HK-2 (cell line): ENCODE measurements around the gene CYP4F22.
"Not testable (repeated sequence)": the region's sequence is repeated elsewhere in the genome, so short reads cannot be mapped to it uniquely, and the experiment has no call there.

Experiments
- DNase-seq: peaks from one replicate; pipeline ENCODE4 v3.0.0-alpha.2; 2018; ENCODE audit not compliant: unreplicated experiment

CYP4F22 gene

DNA sequence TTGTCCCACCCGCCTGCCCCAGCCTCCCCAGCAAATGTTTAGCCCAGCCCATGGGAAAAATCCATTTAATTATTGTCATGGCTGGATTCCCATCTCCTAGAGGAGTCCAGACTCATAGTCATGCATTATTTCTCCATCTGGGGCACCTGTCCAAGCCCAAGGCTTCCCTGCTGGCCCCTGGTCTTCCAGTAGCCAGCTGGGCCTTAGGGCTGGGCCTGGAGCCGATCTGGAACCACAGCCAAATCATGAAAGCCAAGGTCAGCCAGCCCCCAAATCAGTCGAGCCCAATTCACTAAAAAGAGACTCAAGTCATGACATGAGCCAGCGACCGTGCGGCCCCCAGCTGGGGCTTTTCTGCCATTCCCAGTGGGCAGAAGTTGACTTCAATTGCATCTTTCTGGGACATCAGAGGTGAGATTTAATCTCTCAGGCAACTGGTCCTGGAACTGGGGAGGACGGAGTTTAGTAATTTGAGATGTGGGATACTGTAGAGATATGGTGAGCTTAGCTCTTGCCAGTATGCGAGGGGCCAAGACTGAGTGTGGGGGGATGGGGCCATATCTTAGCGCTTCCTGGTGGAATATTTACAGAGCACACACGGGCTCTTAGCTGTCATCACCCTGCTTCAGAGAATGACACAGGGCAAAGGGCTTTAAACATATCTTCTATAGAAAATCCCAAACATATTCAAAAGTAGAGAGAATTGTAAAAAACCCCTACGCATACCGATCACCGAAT is 19.7 kb upstream of the CYP4F22 start:
- no peak for DNase-seq

DNA sequence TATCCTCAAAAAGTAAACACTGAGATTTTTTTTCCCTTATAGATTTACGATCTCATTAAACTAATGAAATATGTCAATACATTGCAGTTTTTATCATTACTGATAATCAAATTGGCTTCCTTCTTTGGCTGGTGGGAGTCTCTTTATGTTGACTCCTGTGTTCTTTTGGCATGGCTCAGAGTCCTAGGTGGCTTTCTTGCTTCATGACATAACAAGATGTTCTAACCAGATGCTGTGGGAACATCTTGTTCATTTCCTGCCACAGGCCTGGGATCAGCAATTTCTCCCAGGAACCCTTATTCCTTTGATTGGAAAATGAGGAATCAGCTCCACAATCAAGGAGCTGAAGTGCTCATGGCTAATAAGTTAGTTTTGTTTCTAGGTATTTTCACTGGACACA is 13.2 kb upstream of the CYP4F22 start:
- no peak for DNase-seq

DNA sequence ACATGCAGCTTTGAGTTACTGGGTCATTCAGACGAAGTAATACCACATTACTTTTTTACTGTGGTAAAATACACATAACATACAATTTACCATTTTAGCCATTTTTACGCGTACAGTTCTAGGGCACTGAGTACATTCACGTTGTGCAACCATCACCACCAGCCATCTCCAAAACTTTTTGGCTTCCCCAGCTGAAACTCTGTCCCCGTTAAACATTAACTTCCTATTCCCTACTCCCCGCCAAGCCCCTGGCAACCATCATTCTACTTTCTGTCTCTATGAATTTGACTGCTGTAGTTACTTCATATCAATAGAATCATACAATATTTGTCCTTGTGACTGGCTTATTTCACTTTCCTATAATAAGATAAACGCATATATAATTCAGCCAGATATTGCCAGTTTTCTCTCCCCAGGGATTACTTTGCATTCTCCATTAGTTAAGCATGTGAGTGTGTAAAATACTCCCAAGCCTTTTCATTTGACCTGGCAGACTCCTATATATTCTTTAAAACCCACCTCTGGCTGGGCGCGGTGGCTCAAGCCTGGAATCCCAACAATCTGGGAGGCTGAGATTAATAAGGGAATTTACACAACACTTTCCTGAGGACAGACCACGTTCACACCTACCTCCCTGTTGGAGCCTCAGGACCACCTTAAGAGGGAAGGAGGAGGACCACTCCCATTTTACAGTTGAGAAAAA is 10.0 kb upstream of the CYP4F22 start:
- no peak for DNase-seq

DNA sequence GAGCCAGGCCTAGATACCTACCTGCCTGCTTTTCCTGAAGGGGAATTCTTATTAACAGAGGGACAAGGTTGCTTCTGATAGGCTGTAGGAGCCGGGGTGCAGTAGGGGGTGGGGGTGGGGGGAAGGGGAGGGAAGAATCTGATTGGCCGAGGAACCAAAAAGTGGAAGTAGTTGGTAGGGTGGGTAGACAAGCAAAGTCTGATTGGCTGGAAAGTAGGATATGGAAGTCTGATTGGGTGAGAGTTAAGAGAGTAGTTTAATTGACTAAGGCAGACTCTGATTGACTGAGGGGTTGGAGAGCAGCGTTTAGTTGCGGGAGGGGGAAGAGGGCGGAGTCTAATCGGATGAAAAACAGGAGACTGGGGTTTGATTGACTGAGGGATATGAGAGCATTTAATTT is 9.4 kb upstream of the CYP4F22 start:
- no peak for DNase-seq

DNA sequence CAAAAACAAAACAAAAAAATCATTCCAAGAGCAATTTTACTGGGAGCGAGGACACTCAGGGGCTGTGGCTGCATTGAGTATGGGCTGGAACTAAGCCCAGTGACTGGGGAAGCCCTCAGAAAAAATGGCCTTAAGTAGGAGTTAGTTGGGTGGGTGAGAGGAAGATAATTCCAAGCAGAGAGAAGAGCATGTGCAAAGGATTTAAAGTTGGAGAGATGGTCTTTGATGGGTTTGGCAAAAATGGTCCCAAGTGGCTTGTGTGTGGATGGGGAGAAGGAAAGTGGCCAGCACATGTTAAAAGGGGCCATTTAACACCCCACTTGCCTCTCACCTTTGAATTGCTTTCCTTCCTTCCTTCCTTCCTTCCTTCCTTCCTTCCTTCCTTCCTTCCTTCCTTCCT is 6.7 kb upstream of the CYP4F22 start:
- no peak for DNase-seq

DNA sequence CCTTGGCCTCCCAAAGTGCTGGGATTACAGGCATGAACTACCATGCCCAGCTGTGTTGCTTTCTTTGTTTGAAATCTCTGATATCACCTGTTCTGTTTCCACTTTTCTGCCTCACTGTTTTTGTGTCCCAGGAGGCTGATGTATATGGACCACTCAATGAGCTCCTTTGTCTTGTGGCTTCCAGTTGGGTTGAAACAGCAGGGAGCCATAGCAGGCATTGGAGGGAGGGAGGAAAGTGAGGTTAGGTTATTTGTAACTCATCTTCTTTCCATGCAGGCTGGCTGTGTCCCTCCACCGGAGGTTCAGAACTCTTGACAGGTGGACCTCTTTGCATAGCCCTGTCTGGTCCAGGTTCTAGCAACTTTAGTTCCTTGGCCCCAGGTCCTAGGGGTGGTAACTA is 6.1 kb upstream of the CYP4F22 start:
- no peak for DNase-seq

DNA sequence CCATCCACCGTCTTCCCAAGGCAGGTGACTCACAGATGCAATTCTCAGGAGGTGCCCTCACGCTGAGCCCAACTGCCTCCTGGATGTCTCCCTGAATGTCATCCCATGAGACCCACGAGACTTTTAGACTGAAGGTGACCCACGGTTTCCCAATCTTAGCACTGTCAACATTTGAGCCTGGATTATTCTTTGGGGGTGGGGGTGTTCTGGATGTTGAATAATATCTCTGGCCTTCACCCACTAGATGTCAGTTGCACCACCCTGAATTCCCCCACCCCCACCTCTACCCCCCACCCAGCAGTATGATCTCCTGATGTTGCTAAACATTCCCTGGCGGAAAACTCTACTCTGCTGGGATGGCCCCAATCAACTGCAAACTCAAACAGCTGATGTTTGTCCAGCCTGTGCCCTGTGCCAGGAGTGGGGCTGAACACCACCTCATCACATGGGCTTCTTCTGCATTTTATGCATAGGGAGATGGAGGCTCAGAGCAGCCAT is 2.2 kb upstream of the CYP4F22 start:
- DNase-seq: no peak

DNA sequence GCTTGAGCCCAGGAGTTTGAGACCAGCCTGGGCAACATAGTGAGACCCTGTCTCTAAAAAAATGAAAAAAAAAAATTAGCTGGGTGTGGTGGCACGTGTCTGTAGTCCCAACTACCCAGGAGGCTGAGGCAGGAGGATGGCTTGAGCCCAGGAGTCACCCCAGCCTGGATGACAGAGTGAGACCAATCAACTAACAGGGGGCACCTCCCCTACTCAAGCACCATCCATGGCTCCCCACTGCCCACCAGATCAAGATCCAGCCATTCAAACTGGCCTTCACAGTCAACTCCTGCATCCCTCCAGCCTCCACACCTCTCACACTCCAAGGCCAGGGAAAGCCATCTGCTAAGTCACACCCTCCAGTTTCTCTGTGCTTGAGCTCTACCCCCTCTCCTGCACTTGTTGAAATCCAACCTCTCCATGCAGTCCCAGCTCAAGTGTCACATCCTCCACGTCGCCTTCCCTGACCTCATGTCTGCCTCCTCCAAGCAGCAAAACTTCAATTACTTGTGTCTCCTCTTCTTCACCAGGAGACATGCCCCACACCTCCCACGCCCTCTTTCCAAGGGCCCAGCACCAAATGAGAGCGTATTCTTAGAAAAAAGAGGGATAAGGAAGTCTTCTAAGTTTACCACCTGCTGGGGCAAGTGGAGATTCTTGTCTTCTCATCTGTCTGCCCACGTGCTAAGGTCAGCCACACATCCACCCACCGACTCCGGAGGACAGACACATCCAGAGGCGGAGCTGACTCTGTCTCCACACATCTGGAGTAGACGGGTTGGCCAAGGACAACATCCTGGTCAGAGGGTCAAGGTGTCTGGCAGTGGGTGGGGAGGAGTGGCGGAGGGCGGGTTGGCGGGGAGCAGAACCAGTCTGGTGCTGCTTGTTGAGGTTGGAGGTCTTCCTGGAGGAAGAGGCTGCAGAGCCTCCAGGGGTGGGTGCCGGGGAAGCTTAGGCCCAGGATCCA is 974 bp upstream of the CYP4F22 start:
- no peak for DNase-seq

DNA sequence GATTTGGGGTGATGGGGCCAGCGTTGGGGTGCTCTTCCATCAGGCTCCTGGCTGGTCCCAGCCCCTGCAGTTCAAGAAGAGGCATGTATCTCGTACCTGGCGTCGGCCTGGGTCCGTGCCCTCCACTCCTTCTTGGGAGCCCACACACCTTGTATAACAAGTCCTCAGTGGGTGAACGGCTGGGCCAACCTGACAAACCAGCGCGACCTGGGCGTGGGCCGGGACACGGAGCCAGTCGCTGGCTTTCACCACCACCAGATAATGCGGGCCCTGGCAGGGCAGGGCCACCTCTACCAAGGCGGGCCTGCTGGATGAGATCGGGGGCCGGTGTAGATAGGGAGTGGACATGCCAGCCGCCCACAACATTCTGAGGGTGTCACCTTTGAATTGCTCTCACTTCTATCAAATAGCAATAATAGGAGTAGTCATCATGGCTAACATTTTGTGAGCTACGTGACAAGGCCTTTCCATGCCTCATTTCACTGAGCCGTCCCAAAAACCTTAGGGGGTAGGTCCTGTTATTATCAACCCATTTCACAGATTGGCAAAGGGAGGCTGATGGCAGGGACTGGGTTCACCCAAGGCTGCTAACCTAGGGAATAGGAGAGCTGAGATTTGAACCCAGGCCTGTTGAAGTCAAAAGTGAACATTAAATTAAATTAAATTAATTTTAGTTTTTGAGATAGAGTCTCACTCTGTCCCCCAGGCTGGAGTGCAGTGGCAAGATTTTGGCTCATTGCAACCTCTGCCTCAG is 3.5 kb downstream of the CYP4F22 start:
- DNase-seq: no peak

DNA sequence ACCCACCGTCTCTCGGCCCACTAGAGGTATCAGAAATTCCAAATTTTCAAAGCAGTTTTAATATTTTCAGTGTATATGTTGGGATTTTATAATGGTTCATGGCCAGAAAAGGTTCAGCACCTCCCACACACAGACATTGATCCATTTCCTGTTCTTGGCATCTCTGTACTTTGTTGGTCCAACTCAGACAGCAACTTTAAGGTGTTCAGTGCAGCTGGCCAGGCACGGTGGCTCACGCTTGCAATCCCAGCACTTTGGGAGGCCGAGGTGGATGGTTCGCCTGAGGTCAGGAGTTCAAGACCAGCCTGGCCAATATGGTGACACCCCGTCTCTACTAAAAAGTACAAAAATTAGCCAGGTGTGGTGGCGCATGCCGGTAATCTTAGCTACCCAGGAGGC is 6.9 kb downstream of the CYP4F22 start:
- not testable (repeated sequence) for DNase-seq

DNA sequence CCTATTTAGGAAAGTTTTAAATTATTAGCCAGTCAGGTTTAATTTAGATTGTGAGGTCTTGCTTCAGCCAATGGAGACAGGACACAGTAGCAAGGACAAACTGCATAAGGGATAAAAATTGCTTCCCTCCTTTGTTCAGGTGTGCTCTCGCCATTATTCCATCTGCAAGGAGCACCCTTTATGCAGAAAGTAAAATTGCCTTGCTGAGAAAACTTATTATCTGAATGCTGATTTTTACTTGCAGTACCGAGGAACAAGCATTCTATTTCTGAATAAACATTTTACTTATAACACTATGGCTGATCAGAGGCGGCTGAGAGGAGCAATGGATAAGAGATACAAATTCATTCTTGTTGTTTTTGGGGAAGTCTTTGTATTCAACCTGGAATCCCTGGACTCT is 8.0 kb downstream of the CYP4F22 start:
- DNase-seq: no peak

DNA sequence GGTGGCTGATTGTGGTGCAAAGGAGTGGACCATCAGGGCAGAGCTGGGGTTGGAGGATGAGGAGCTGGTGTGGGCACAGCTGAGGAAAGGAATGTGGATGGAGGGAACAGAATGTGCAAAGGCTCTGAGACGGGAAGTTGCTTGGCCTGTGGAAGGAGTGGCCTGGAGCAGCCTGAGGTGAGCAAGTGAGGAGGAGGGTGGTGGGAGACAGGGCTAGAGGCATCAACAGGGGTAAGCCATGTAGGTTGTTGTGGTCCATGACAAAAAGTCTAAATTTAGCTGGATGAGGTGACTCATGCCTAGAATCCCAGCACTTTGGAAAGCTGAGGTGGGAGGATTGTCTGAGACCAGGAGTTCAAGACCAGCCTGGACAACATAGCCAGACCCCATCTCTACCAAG is 9.5 kb downstream of the CYP4F22 start:
- DNase-seq: no peak

DNA sequence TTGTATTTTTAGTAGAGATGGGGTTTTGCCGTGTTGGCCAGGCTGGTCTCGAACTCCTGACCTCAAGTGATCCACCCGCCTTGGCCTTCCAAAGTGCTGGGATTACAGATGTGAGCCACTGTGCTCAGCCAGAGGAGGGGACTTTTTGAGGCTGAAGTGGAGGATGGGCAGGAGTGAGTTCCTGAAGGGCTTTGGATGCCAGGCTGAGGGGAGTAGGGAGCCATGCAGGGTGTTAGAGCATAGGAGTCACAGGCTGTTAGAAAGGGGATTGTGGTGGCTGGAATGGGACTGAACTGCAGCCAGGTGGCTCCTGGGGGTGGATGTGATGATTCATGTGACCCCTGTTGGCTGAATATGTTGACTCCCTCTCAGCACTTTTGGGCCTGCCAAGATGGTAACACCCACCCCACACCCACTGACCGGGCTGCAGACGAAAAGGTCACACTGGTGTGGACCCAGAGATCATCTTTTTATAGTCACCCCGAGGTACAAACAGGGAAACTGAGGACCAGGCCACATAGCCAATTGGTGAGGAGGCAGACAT is 11.2 kb downstream of the CYP4F22 start:
- DNase-seq: no peak

DNA sequence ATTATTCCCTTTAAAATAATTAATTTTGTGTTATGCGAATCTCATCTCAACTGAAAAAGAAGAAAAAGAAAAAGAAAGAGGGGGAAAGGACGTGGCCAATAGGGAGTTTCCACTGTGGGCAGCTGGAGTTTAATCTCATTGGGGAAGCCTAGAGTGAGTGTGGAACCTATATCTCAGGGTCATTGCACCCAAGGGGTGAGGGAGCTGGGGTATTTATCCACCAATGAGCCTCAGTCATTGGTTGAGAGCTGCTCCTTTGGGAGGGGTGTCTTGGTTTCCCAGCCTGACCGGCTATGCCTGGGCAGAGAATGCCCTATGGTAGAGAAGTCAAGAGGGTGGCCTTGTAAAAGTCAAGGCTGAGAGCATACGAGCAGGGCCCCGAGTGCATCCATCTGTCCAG is 16.5 kb downstream of the CYP4F22 start:
- DNase-seq: no peak

DNA sequence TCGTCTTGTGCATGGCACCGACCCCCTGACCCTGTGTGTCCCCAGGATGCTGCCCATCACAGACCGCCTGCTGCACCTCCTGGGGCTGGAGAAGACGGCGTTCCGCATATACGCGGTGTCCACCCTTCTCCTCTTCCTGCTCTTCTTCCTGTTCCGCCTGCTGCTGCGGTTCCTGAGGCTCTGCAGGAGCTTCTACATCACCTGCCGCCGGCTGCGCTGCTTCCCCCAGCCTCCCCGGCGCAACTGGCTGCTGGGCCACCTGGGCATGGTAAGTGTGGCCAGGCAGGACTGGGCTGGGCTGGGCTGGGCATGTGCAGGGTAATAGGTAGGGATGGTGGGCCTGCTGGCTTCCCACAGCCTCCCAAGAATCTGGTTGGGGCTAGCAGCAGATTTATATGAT is 17.0 kb downstream of the CYP4F22 start:
- no peak for DNase-seq

DNA sequence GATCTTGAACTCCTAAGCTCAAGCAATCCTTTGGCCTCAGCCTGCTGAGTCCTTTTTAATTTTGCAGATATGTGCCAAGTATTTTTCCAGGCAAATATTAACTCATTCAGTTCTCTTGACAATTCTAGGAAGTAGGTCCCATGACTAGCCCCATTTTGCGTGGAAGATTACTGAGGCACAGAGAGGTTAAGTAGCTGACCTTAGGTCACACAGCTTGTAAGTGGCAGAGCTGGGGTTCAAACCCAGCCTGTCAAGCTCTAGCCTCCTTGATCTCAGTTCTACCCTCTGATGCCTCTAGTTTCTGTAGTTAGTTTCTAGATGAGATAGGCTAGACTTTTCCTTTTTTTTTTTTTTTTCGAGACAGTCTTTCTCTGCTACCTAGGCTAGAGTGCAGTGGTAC is 18.1 kb downstream of the CYP4F22 start:
- no peak for DNase-seq

DNA sequence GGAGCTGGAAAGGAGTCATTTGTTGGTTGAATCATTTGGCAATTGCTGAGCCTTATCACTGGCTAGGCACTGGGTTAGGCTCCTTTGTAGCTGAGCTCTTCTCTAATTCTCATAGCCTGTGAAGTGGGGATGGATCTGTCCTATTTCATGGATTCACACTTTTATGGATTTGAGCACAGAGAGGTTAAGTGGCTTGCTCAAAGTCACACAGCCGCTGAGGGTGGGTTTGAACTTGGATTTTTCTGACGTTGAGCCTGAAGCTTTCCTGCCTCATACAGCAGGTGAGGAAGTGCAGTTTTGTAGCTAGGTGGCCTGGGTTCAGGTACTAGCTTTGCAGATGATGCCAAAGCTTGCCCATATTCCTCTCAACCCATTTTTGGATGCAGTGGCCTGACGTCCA is 19.4 kb downstream of the CYP4F22 start:
- DNase-seq: no peak

DNA sequence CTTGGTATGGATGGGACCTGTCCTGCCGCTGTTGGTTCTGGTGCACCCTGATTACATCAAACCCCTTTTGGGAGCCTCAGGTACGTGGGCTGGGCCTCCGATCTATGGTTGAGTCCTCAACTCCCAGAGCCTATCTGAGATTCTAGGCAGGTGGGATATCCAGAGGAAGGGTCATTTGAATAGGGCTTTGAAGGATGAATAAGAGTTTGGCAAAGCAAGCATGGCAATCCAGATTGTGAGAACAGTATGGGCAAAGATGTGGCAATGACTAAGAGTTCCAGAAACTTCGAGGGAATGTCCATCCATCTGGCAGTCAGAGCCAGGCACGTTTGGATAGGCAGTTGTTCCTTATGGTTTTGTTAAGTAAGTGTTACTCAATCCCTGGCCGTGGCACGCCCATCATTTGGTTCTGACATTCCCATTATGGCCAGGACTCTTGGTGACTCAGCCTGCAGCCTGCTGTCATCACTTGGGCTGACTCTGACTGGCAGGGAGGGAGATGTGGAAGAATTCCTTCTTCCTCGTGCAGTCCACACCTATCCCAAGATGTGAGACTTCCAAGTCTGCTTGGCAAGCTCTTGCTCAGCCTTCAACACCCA is 21.5 kb downstream of the CYP4F22 start:
- DNase-seq: peak; percentile 10

DNA sequence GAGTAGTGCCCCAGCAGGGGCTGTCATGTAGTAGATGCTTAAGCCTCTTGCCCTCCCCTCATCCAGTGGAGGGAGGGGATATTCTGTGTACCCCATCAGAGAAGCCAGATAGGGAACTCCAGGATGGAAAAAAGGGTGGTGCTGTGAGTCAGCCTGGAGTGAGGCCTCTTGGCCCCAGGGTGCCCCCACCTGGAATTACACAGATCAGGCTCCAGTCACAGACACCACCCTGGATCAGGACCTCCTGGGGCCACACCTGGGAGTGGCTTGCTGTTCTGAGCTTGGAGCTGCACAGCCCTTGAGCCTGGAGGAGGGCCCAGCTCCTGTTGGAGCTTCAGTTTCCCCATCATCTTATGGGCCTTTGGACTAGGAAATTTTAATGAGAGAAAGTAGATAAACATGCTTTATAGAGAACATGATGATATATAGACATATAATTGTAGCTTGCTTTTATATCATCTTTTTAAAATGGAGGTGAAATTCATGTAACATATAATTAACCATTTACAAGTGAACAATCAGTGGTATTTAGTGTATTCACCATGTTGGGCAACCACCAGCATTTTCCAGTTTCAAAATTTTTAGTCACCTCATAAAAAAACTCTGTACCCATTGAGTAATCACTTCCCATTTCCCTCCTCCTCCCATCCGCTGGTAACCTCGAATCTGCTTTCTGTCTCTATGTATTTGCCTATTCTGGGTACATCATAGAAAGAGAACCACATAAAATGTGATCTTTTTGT is 24.6 kb downstream of the CYP4F22 start:
- DNase-seq: no peak

DNA sequence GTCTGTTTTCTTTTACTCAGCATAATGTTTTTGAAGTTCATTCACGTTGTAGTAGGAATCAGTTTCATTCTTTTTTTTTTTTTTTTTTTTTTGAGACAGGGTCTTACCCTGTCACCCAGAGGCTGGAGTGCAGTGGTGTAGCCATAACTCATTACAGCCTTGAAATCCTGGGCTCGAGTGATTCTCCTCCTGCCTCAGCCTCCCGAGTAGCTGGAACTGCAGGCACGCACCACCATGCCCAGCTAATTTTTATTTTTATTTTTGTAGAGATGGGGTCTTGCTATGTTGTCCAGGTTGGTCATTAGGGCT is 25.2 kb downstream of the CYP4F22 start:
- not testable (repeated sequence) for DNase-seq
